SK-N-SH treated with all-trans-retinoic acid at 6 μM for 48 hours (cell line): Measurements from ENCODE around the gene SDHB.

Source experiments
- ATAC-seq: fragments of 200-7000 bp; cut with Tn5 transposase; 3 replicates; pipeline ENCODE4 v1.9.1; 2020; ENCODE audit warnings: mild to moderate bottlenecking, moderate library complexity
- ARNTL ChIP-seq: fragments of 450-650 bp; formaldehyde crosslinking; IDR thresholded peaks from 2 replicates; pipeline ENCODE4 v1.5.0; 2020; ENCODE audit warnings: low read depth, mild to moderate bottlenecking, moderate library complexity, borderline replicate concordance
- BACH2 ChIP-seq: fragments of 250-450 bp; sonication (Bioruptor Pico); IDR thresholded peaks from 2 replicates; pipeline ENCODE4 v1.9.0; 2021; ENCODE audit warnings: mild to moderate bottlenecking, borderline replicate concordance
- CSDC2 ChIP-seq: fragments of 250-450 bp; sonication (Bioruptor Pico); IDR thresholded peaks from 2 replicates; pipeline ENCODE4 v1.5.0; 2020; ENCODE audit warnings: mild to moderate bottlenecking, moderate library complexity
- ESRRG ChIP-seq: fragments of 250-450 bp; sonication (Bioruptor Pico); IDR thresholded peaks from 2 replicates; pipeline ENCODE4 v1.6.1; 2021; ENCODE audit warnings: mild to moderate bottlenecking
- ISL1 ChIP-seq: fragments of 250-450 bp; sonication (Bioruptor Pico); IDR thresholded peaks from 2 replicates; pipeline ENCODE4 v2.1.2; 2022; ENCODE audit warnings: mild to moderate bottlenecking, moderate library complexity
- OSR1 ChIP-seq: fragments of 250-450 bp; sonication (Bioruptor Pico); IDR thresholded peaks from 2 replicates; pipeline ENCODE4 v1.8.0; 2022; ENCODE audit warnings: moderate library complexity, mild to moderate bottlenecking, inconsistent platforms
- PPARA ChIP-seq: fragments of 250-450 bp; sonication (Bioruptor Pico); IDR thresholded peaks from 2 replicates; pipeline ENCODE4 v1.5.0; 2020; ENCODE audit warnings: mild to moderate bottlenecking, borderline replicate concordance
- RARB ChIP-seq: fragments of 250-450 bp; sonication (Bioruptor Pico); IDR thresholded peaks from 2 replicates; pipeline ENCODE4 v1.8.0; 2021; ENCODE audit warnings: mild to moderate bottlenecking, moderate library complexity
- SNAI2 ChIP-seq: fragments of 250-450 bp; sonication (Bioruptor Pico); IDR thresholded peaks from 2 replicates; pipeline ENCODE4 v1.5.0; 2020; ENCODE audit warnings: mild to moderate bottlenecking, moderate library complexity
- TCF4 ChIP-seq: fragments of 250-450 bp; sonication (Bioruptor Pico); IDR thresholded peaks from 2 replicates; pipeline ENCODE4 v1.8.0; 2021; ENCODE audit warnings: mild to moderate bottlenecking, moderate library complexity, borderline replicate concordance
- ZC3H10 ChIP-seq: fragments of 250-450 bp; sonication (Bioruptor Pico); IDR thresholded peaks from 2 replicates; pipeline ENCODE4 v1.5.1; 2021; ENCODE audit warnings: mild to moderate bottlenecking, moderate library complexity
- ZFP3 ChIP-seq: fragments of 250-450 bp; sonication (Bioruptor Pico); IDR thresholded peaks from 2 replicates; pipeline ENCODE4 v1.5.0; 2020; ENCODE audit warnings: mild to moderate bottlenecking, moderate library complexity
- ZFP30 ChIP-seq: fragments of 450-650 bp; formaldehyde crosslinking; IDR thresholded peaks from 2 replicates; pipeline ENCODE4 v1.5.0; 2022; ENCODE audit warnings: mild to moderate bottlenecking, moderate library complexity
- ZNF565 ChIP-seq: fragments of 450-650 bp; formaldehyde crosslinking; conservative IDR thresholded peaks from 2 replicates; pipeline ENCODE4 v1.5.0; 2020; ENCODE audit warnings: low read depth, mild to moderate bottlenecking, moderate library complexity
- ZNF70 ChIP-seq: fragments of 450-650 bp; formaldehyde crosslinking; IDR thresholded peaks from 2 replicates; pipeline ENCODE4 v1.5.0; 2020; ENCODE audit warnings: mild to moderate bottlenecking, moderate library complexity
- ZNF8 ChIP-seq: fragments of 450-650 bp; formaldehyde crosslinking; IDR thresholded peaks from 2 replicates; pipeline ENCODE4 v1.5.0; 2020; ENCODE audit warnings: mild to moderate bottlenecking, moderate library complexity
- TF ChIP-seq, protein P1 (sequence below): fragments of 250-450 bp; sonication (Bioruptor Pico); IDR thresholded peaks from 2 replicates; pipeline ENCODE4 v1.8.0; 2020; ENCODE audit warnings: mild to moderate bottlenecking, moderate library complexity, borderline replicate concordance
- TF ChIP-seq, protein P2 (sequence below): fragments of 250-450 bp; sonication (Bioruptor Pico); IDR thresholded peaks from 2 replicates; pipeline ENCODE4 v1.5.1; 2020; ENCODE audit warnings: low read depth, mild to moderate bottlenecking, moderate library complexity
- TF ChIP-seq, protein P3 (sequence below): fragments of 250-450 bp; sonication (Bioruptor Pico); IDR thresholded peaks from 2 replicates; pipeline ENCODE4 v1.5.1; 2021; ENCODE audit warnings: mild to moderate bottlenecking, moderate library complexity
- TF ChIP-seq, protein P4 (sequence below): fragments of 250-450 bp; sonication (Bioruptor Pico); IDR thresholded peaks from 2 replicates; pipeline ENCODE4 v1.5.0; 2020; ENCODE audit warnings: mild to moderate bottlenecking, moderate library complexity

Gene SDHB

DNA sequence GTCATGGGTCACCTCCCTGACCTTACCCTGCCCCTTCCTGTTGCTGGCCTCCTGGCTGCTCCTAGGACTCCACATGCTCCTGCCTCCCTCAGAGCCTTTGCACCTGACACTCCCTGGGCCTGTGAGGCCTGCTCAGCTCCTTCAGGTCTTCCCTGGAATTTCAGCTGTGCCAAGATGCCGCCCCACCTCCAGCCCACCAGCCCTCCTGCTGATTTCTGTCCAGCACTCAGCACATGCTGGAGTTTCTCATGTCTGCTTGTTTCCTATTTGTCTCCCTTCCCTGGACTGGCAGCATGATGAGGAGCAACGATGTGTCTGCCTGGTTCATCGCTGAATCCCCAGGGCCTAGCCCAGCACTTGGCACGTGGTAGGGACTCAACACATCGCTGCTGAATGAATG is 76.5 kb downstream of the SDHB start:
- TF ChIP-seq ZC3H10 (CRISPR knock-in tag) = no peak
- ATAC-seq = no peak

DNA sequence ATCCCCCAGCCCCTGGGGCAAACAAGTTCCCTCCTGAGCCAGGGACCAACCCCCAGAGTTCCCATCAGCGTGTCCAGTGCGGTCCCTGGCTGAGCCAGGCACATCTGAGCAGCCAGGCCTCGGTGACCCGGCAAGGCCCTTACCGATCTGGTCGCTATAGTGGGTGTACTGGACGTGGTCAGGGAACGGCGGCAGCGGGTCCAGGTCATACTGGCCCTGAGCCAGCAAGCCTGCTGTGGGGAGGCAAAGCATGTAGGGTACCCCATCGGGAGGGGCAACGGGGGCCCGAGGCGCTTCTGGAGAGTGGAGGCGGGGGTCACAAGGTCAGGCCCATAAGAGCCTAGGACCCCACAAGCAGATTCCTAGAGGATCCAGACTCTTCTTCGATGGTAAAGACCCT is 76.9 kb downstream of the SDHB start:
- TF ChIP-seq OSR1 (no peak), ZNF565 (CRISPR knock-in tag) (no peak), ZFP3 (CRISPR knock-in tag) (no peak), ESRRG (CRISPR knock-in tag) (no peak), ZNF8 (CRISPR knock-in tag) (no peak)
- ATAC-seq = no peak

DNA sequence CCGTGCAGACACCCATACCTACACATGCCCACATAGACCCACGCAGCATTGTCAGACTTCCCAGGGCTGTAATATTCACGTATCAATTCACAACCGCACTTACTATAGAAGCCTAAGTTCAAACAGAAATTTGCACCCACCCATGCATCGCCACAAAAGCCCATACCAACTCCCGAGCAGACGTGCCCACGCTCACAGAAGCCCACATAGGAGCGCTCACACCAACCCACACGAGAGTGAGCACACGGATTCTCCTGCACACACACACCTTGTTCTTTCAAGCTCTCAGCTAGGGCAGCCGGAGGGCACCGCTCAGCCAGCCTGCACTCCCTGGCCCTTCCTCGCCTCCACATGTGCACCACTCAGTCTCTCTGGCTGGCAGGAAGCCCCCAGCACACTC is 78.0 kb downstream of the SDHB start:
- no peak for ATAC-seq
- TF ChIP-seq, protein P1, sequence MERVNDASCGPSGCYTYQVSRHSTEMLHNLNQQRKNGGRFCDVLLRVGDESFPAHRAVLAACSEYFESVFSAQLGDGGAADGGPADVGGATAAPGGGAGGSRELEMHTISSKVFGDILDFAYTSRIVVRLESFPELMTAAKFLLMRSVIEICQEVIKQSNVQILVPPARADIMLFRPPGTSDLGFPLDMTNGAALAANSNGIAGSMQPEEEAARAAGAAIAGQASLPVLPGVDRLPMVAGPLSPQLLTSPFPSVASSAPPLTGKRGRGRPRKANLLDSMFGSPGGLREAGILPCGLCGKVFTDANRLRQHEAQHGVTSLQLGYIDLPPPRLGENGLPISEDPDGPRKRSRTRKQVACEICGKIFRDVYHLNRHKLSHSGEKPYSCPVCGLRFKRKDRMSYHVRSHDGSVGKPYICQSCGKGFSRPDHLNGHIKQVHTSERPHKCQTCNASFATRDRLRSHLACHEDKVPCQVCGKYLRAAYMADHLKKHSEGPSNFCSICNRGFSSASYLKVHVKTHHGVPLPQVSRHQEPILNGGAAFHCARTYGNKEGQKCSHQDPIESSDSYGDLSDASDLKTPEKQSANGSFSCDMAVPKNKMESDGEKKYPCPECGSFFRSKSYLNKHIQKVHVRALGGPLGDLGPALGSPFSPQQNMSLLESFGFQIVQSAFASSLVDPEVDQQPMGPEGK (CRISPR knock-in tag) = no peak
- TF ChIP-seq BACH2 (no peak), ZC3H10 (CRISPR knock-in tag) (no peak), ZNF70 (CRISPR knock-in tag) (no peak), SNAI2 (CRISPR knock-in tag) (no peak), PPARA (CRISPR knock-in tag) (no peak), OSR1 (no peak), ZNF8 (CRISPR knock-in tag) (no peak), ZFP3 (CRISPR knock-in tag) (no peak), ZNF565 (CRISPR knock-in tag) (no peak), TCF4 (CRISPR knock-in tag) (no peak), ISL1 (CRISPR knock-in tag) (no peak), RARB (no peak), ARNTL (CRISPR knock-in tag) (no peak), ESRRG (CRISPR knock-in tag) (no peak), ZFP30 (CRISPR knock-in tag) (no peak), CSDC2 (CRISPR knock-in tag) (no peak)
- TF ChIP-seq, protein P2, sequence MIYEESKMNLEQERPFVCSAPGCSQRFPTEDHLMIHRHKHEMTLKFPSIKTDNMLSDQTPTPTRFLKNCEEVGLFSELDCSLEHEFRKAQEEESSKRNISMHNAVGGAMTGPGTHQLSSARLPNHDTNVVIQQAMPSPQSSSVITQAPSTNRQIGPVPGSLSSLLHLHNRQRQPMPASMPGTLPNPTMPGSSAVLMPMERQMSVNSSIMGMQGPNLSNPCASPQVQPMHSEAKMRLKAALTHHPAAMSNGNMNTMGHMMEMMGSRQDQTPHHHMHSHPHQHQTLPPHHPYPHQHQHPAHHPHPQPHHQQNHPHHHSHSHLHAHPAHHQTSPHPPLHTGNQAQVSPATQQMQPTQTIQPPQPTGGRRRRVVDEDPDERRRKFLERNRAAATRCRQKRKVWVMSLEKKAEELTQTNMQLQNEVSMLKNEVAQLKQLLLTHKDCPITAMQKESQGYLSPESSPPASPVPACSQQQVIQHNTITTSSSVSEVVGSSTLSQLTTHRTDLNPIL (CRISPR knock-in tag) = no peak
- TF ChIP-seq, protein P3, sequence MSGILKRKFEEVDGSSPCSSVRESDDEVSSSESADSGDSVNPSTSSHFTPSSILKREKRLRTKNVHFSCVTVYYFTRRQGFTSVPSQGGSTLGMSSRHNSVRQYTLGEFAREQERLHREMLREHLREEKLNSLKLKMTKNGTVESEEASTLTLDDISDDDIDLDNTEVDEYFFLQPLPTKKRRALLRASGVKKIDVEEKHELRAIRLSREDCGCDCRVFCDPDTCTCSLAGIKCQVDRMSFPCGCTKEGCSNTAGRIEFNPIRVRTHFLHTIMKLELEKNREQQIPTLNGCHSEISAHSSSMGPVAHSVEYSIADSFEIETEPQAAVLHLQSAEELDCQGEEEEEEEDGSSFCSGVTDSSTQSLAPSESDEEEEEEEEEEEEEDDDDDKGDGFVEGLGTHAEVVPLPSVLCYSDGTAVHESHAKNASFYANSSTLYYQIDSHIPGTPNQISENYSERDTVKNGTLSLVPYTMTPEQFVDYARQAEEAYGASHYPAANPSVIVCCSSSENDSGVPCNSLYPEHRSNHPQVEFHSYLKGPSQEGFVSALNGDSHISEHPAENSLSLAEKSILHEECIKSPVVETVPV (CRISPR knock-in tag) = no peak
- TF ChIP-seq, protein P4, sequence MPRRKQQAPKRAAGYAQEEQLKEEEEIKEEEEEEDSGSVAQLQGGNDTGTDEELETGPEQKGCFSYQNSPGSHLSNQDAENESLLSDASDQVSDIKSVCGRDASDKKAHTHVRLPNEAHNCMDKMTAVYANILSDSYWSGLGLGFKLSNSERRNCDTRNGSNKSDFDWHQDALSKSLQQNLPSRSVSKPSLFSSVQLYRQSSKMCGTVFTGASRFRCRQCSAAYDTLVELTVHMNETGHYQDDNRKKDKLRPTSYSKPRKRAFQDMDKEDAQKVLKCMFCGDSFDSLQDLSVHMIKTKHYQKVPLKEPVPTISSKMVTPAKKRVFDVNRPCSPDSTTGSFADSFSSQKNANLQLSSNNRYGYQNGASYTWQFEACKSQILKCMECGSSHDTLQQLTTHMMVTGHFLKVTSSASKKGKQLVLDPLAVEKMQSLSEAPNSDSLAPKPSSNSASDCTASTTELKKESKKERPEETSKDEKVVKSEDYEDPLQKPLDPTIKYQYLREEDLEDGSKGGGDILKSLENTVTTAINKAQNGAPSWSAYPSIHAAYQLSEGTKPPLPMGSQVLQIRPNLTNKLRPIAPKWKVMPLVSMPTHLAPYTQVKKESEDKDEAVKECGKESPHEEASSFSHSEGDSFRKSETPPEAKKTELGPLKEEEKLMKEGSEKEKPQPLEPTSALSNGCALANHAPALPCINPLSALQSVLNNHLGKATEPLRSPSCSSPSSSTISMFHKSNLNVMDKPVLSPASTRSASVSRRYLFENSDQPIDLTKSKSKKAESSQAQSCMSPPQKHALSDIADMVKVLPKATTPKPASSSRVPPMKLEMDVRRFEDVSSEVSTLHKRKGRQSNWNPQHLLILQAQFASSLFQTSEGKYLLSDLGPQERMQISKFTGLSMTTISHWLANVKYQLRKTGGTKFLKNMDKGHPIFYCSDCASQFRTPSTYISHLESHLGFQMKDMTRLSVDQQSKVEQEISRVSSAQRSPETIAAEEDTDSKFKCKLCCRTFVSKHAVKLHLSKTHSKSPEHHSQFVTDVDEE (CRISPR knock-in tag) = no peak
- TF ChIP-seq, all 23 proteins: peak for 0

DNA sequence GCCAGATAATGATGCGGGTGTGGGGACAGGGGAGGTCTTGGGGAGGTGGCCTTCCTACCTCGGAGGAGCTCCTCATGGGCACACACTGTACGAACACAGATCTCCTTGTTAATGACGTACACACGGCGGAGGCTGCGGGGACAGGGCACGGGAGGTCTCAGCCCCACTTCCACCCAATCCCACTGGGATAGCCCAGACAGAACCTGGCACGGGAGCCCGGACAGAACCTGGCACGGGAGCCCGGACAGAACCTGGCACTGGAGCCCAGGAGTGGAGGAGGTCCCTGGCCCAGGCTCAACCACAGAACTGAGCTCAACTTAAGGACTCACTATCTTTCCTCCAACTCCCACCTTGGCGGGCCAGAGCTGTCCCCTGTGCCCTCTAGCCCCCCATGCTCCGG is 78.6 kb downstream of the SDHB start:
- TF ChIP-seq, protein P2 (CRISPR knock-in tag) = no peak
- TF ChIP-seq SNAI2 (CRISPR knock-in tag) (no peak), ZFP30 (CRISPR knock-in tag) (no peak)
- ATAC-seq = no peak
